HUDEP-2 (cell line): ENCODE data around the gene CWF19L1.
"Not testable (repeated sequence)": the region's sequence is repeated elsewhere in the genome, so short reads cannot be mapped to it uniquely, and the experiment has no call there.

Experiments used
- DNase-seq, 76 experiments: peaks; one replicate each; lab custom pipeline; 2025; ENCODE audit not compliant: unreplicated experiment in 76 of 76; lab: John Stamatoyannopoulos, UW

The CWF19L1 gene

GRCh38 chr10:100267239-100268104, at the start of gene CWF19L1:
CWF19L1 (minus strand) TSS chr10:100267638; CDS start chr10:100267593, 45 bp downstream.
- DNase-seq: peak in 74 of 76 experiments; percentile 16 to 82 (median 64)

- DNase-seq: no peak
Measured at GRCh38 chr10:100315615-100316014, 48.2 kb upstream of the CWF19L1 start.

DNA sequence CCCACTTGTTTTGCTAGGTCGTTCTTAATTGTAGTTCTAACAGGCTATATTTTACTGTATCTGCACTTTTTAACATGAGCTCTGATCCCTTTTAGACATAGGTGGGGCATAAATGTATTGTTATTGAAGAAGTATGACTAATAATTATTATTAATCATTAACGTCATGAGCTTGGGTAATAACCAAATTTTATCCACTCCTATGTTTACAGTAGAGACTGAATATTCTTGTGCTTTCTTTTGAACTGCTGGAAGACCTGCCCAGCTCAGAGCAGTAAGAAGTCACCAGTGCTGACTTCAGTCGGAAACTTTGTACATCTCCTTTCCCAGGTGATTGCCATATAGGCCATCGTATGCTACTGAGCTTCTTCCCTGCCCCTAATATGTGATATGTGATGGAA, 43.9 kb upstream of the CWF19L1 start:
- no peak for DNase-seq

DNA sequence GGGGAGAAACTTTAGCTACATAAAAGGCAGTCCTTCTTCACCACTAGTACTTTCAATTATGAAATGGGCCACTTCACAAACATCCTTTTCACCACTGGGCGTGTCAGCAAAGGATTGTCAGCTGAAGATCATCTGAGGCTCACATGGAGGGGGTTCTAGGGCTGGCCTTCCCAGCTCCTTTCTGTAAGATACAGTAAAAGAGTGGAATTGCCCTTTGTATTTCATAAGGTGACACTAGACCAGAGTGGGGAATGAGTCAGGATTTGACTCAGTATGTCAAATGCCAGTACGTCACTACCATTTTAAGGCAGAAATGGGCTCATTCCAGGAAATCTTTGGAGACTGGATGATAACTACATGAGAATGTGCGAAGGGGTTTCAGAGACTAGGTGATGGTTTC, 40.2 kb upstream of the CWF19L1 start:
- DNase-seq: no peak

GRCh38 chr10:100306861-100307260, 39.4 kb upstream of the CWF19L1 start:
- no peak for DNase-seq

- DNase-seq: no peak
Measured at GRCh38 chr10:100304414-100304813, 37.0 kb upstream of the CWF19L1 start.

DNA sequence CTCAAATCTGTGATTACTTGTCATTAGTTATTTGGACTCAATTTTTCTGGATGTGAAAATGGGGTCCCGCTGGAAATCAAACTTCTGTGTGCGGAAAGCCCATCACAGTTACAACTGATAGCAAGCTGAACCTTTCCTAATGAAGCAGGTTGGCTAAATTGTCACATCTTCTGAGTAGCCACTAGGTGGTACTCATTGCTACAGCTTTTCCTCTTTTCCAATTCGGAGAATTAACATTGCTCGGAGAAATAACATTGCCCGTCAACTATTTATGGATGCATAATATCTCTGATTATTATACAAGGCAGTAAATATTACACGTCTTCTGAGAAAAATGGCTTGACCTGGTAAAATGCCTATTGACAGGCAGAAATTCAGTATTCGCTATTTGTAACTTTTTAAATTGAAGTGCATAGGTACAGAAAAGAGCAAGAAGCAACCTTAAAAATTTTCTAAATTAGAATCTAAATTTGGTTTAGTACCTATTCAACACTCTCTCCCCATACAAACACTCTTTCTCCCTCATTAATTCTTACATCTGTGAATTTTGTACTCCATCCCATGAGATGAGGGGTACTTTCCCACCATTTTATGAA, 36.4 kb upstream of the CWF19L1 start:
- peak in 8 of 76 experiments; percentile 1 to 24 (median 8) for DNase-seq

DNA sequence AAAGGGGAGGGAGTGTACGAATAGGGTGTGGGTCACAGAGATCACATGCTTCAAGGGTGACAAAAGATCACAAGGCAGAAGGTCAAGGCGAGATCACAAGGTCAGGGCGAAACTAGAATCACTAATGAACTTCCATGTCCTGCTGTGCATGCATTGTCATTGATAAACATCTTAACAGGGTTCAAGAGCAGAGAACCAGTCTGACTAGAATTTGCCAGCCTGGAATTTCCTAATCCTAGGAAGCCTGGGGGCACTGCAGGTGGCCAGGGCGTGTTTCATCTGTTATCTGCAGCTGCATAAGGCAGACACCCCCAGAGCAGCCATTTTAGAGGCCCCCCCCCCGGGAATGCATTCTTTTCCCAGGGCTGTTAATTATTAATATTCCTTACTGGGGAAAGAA, 33.7 kb upstream of the CWF19L1 start:
- DNase-seq: not testable (repeated sequence)

GRCh38 chr10:100297242-100297641, 29.8 kb upstream of the CWF19L1 start:
- no peak for DNase-seq

DNA sequence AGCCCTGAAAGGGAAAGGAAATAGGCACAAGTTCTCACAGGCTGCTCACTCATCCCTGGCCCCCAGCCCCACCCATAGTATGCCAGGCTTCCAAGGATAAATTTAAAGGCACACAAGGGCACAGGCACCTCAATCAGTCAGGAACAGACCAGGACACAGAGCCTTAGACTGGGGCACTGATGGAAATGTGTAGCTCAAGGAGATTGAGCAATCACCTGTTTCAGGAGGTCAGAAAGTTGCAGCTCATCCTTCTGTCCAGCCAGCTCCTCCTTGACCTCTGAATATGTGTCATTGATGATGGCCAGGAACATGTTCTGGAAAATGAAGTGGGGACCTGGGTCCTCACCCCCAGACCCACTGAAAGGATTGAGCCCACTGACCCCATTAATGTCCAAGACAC, 25.6 kb upstream of the CWF19L1 start:
- no peak for DNase-seq

- not testable (repeated sequence) for DNase-seq
Measured at GRCh38 chr10:100292300-100292699, 24.9 kb upstream of the CWF19L1 start.

DNA sequence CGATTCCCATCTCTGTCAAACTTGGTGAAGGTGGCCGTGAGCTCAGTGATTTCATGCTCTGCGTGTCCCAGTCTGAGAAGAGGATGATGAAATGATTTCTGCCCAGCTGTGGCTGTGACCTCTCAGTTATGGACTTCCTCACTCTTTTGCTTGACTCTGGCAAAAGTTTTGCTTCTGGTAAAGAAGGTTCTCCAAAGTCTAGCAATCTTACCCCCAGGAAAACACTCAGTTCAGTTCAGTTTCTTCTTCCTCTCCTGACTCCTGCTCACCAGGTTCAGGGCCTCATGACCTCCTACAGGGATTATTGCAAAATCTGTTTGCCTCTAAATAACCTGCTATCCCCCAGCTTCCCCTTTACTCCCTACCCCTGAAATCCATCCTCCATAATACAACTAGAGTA, 23.9 kb upstream of the CWF19L1 start:
- DNase-seq: no peak

- DNase-seq: peak in 42 of 76 experiments; percentile 4 to 79 (median 32)
Measured at GRCh38 chr10:100289641-100290040, 22.2 kb upstream of the CWF19L1 start.

GRCh38 chr10:100288196-100288595, 20.8 kb upstream of the CWF19L1 start:
- DNase-seq: no peak

DNA sequence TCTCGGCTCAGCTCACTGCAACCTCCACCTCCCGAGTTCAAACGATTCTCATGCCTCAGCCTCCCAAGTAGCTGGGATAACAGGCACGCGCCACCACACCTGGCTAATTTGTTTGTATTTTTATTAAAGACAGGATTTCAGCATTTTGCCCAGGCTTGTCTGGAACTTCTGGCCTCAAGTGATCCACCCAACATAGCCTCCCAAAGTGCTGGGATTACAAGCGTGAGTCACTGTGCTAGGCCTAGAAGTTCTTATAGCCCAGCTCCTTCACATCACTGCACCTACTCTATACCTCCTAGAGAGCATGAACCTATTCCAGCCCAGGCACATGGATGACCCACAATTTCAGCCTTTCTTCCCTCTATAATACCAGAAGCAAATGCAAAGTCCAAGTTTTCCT, 20.3 kb upstream of the CWF19L1 start:
- no peak for DNase-seq

DNA sequence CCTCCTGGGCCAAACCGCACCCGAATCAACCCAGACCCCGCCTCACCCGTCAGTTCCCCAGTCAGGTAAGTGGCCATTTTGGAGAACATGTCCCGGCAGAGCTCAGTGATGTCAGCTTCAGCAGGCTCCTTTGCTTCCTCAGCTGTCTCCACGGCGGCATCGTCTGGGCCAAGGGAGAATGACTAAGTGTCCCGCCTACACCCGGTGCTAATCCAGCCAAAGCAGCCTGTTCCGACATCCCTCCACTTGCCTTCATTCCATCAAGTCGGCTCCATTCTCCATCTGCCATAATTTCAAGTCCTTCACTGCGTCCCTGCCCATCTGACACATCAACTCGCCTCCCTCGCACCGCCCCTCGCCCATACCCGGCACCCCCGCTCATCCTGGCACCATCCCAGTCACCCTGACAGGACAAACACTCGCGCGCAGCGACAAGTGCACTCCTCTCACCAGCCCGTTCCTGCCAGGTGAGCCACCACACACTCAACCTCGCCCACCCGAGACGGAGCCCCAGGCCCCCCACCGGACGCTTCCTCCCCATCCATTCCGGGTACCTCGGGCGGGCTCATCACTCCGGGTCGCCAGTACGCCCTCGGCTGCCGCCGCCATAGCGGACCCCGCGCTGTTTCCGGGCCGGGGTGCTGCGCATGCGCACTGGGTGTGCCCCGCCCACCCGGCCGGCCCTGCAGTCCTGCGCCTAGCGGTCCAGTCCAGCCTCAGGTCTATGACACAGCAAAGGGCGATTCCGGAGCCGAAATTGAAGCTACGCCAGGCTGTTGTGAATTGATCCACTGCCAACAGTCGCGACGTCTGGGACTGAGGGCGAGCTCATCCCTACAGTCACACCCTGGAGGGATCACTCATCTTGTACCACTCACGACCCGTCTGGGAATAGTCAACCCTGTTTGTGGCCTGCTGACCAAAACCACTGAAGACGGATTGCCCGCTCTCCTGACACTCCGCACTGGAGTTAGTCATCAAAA, 18.9 kb upstream of the CWF19L1 start, which contains the start of gene BLOC1S2:
Gene BLOC1S2 (minus strand): TSS at position 630 of the 983 bp plus-strand sequence. CDS start 21 bp downstream, at position 609.
- DNase-seq: peak in 75 of 76 experiments; percentile 25 to 98 (median 80)

DNA sequence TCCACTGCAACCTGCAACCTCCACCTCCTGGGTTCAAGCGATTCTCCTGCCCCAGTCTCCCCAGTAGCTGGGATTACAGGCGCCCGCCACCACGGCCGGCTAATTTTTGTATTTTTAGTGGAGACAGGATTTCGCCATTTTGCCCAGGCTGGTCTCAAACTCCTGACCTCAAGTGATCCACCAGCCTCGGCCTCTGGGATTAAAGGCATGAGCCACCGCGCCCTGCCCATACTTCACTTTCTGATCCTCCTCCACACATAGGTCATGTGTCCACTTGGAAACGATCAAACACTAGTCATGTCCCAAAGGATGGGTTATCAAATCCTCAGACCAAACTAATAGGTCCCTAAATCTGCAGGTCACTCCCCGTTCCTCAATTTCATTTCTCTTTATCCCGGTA, 17.9 kb upstream of the CWF19L1 start:
- peak in 1 of 76 experiments; percentile 7 for DNase-seq

- DNase-seq: no peak
Measured at GRCh38 chr10:100282907-100283306, 15.5 kb upstream of the CWF19L1 start.

DNA sequence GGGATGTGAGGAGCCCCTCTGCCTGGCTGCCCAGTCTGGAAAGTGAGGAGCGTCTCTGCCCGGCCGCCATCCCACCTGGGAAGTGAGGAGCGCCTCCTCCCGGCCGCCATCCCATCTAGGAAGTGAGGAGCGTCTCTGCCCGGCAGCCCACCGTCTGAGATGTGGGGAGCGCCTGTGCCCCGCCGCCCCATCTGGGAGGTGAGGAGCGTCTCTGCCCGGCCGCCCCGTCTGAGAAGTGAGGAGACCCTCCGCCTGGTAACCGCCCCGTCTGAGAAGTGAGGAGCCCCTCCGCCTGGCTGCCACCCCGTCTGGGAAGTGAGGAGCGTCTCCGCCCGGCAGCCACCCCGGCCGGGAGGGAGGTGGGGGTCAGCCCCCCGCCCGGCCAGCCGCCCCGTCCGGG, 9.5 kb upstream of the CWF19L1 start:
- DNase-seq: not testable (repeated sequence)

- no peak for DNase-seq
Measured at GRCh38 chr10:100265821-100266485, 1.5 kb downstream of the CWF19L1 start.
